ENCODE results near the gene SLC11A1.

- TF ChIP-seq POLR2A (IDR thresholded peaks at IDR 0.05; ENCODE audit: low read depth, low read length), result no peak
- TF ChIP-seq POLR2AphosphoS5 (IDR thresholded peaks at IDR 0.05; ENCODE audit: low read depth, low read length), result no peak
Observed at GRCh38 chr2:218445602-218446001, 63.5 kb downstream of the SLC11A1 start.
